ENCODE measurements around the gene RHOBTB1. TPM values are rescaled to one million over a fixed set of nuclear protein-coding genes. Genes with fewer than 3 reads are reported as not detected.

RHOBTB1 gene
- total and polyA plus RNA-seq, 2 experiments from 2014 or later = 18.4 to 40.8 TPM

GRCh38 chr10:60942788-60943315 is 1.1 kb downstream of the RHOBTB1 start:
- H3K4me2 ChIP-seq = peak overlapping the region; percentile 91
- peak overlapping the region; percentile 81 for H3K4me3 ChIP-seq
- no peaks in the 10 kb centered on the region for H4K20me1 ChIP-seq (ENCODE audit: insufficient read depth, poor library complexity, severe bottlenecking)
- peaks cover 19% of the 10 kb centered on the region for H3K4me1 ChIP-seq (ENCODE audit: insufficient read depth)
- H3K36me3 ChIP-seq (replicated peaks; ENCODE audit: insufficient read depth, low read depth) = no peaks in the 10 kb centered on the region
- H3K79me2 ChIP-seq = peaks cover 23% of the 10 kb centered on the region
- 3% methylated on average over 13 of the region's 13 CpGs for WGBS (ENCODE audit: low lambda C conversion rate, missing lambda C conversion rate)
- TF ChIP-seq EZH2 (IDR thresholded peaks at IDR 0.05; ENCODE audit: borderline replicate concordance) (no peak), EZH2phosphoT487 (IDR thresholded peaks at IDR 0.05; ENCODE audit: low read depth, severe bottlenecking, unreplicated experiment) (no peak), CTCF (IDR thresholded peaks at IDR 0.05; ENCODE audit: poor library complexity) (no peak)
- no peaks in the 10 kb centered on the region for H3K9me2 ChIP-seq (replicated peaks; ENCODE audit: insufficient read depth)
- no peaks in the 10 kb centered on the region for H3K27me3 ChIP-seq
- no peaks in the 10 kb centered on the region for H3K9me3 ChIP-seq (ENCODE audit: low read depth)
- H3K27ac ChIP-seq = peak overlapping the region; percentile 100
- peak overlapping the region; percentile 53 for H2AFZ ChIP-seq
- peak; percentile 65 for DNase-seq (ENCODE audit: low spot score)

DNA sequence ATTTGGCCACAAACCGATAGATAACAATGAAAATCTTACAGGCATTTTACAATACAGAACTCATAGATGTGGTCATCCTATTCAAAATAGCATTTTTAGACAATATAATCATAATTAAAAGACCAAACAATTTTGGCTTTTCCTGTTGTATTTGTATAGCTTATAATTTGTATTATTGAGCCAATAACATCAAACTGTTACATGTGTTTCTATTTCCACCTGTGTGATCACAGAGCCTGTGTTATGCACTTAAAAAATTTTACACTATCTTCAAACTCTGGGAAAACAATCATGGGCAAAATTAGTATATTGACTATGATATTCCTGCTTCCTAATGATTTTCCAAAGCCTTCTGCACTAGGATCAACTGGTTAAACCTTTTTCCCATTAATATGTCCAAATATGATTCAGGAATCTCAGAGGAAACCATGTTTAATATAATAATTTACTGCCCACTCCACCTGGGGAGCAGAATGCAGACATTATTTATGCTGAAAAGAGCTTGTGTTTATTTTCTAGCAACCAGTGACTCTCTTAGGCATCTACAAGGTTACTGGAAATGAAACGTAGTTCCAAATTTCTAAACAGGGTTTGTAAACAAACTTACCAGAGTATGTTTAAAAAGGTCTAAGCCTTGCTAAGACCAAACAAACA is 1.7 kb downstream of the RHOBTB1 start:
- peak overlapping the region; percentile 81 for H3K4me3 ChIP-seq
- no peaks in the 10 kb centered on the region for H4K20me1 ChIP-seq (ENCODE audit: insufficient read depth, poor library complexity, severe bottlenecking)
- peak overlapping the region; percentile 100 for H3K27ac ChIP-seq
- H3K9me2 ChIP-seq (replicated peaks; ENCODE audit: insufficient read depth) = no peaks in the 10 kb centered on the region
- no peak for TF ChIP-seq EZH2phosphoT487 (IDR thresholded peaks at IDR 0.05; ENCODE audit: low read depth, severe bottlenecking, unreplicated experiment)
- TF ChIP-seq CTCF (IDR thresholded peaks at IDR 0.05; ENCODE audit: poor library complexity) = no peak
- no peak for TF ChIP-seq EZH2 (IDR thresholded peaks at IDR 0.05; ENCODE audit: borderline replicate concordance)
- DNase-seq (ENCODE audit: low spot score) = peak; percentile 8
- peak overlapping the region; percentile 53 for H2AFZ ChIP-seq
- no peaks in the 10 kb centered on the region for H3K9me3 ChIP-seq (ENCODE audit: low read depth)
- peaks cover 23% of the 10 kb centered on the region for H3K79me2 ChIP-seq
- WGBS (ENCODE audit: low lambda C conversion rate, missing lambda C conversion rate) = 37% methylated on average over 2 of the region's 2 CpGs
- no peaks in the 10 kb centered on the region for H3K27me3 ChIP-seq
- peak overlapping the region; percentile 91 for H3K4me2 ChIP-seq
- H3K4me1 ChIP-seq (ENCODE audit: insufficient read depth) = peaks cover 19% of the 10 kb centered on the region
- no peaks in the 10 kb centered on the region for H3K36me3 ChIP-seq (replicated peaks; ENCODE audit: insufficient read depth, low read depth)

DNA sequence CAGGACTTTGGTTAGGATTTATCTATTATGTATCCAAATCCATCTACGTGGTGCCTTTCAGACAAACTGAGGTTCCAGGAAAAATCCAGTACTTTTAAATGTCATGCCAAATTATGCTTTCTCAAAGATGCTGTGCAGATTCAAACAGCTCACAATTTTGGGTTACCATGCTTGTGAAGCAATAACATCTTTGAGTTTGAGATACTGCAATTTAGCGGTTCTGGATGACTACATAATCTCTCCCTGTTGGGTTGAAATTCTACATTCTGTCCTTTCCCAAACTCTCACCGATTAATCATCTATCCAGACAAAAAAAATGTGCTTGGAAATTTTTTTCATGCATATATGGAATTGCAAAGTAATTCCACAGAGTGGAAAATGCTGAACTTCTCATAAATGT is 3.5 kb downstream of the RHOBTB1 start:
- no peaks in the 10 kb centered on the region for H3K9me2 ChIP-seq (replicated peaks; ENCODE audit: insufficient read depth)
- peaks cover 26% of the 10 kb centered on the region for H3K79me2 ChIP-seq
- TF ChIP-seq EZH2phosphoT487 (IDR thresholded peaks at IDR 0.05; ENCODE audit: low read depth, severe bottlenecking, unreplicated experiment) (no peak), EZH2 (IDR thresholded peaks at IDR 0.05; ENCODE audit: borderline replicate concordance) (no peak), CTCF (IDR thresholded peaks at IDR 0.05; ENCODE audit: poor library complexity) (no peak)
- H3K9me3 ChIP-seq (ENCODE audit: low read depth) = no peaks in the 10 kb centered on the region
- no peaks in the 10 kb centered on the region for H3K27me3 ChIP-seq
- no peaks in the 10 kb centered on the region for H3K36me3 ChIP-seq (replicated peaks; ENCODE audit: insufficient read depth, low read depth)
- DNase-seq (ENCODE audit: low spot score) = no peak
- H3K4me1 ChIP-seq (ENCODE audit: insufficient read depth) = peaks cover 19% of the 10 kb centered on the region
- H3K27ac ChIP-seq = no peak overlapping the region
- WGBS (ENCODE audit: low lambda C conversion rate, missing lambda C conversion rate) = 71% methylated on average over 3 of the region's 3 CpGs
- no peak overlapping the region for H2AFZ ChIP-seq
- H3K4me3 ChIP-seq = no peak overlapping the region
- H3K4me2 ChIP-seq = no peak overlapping the region
- no peaks in the 10 kb centered on the region for H4K20me1 ChIP-seq (ENCODE audit: insufficient read depth, poor library complexity, severe bottlenecking)
